Stimulated activated naive CD4-positive, alpha-beta T cell (primary cell): ENCODE measurements around the gene FBXL12.
A peak's percentile ranks its signal among the peaks of the same experiment; 100 is the strongest.
"Not testable (repeated sequence)": the region's sequence is repeated elsewhere in the genome, so short reads cannot be mapped to it uniquely, and the experiment has no call there.

Experiments
- DNase-seq, 6 experiments: peaks; one replicate each; lab custom pipeline; 2025; lab: John Stamatoyannopoulos, UW

Gene FBXL12

GRCh38 chr19:9839415-9839814 lies 20.5 kb upstream of the FBXL12 start:
- no peak for DNase-seq

- no peak for DNase-seq
Measured at GRCh38 chr19:9838324-9838723, 19.4 kb upstream of the FBXL12 start.

- DNase-seq: no peak
Measured at GRCh38 chr19:9836021-9836420, 17.1 kb upstream of the FBXL12 start.

GRCh38 chr19:9835507-9835949 lies 16.6 kb upstream of the FBXL12 start:
- no peak for DNase-seq

- DNase-seq: peak; percentile 97 to 99 (median 99)
Measured at GRCh38 chr19:9834726-9835506, 16.0 kb upstream of the FBXL12 start, which contains the start of gene PIN1. PIN1 (plus strand) TSS chr19:9835318; CDS start chr19:9835345, 27 bp downstream.

- DNase-seq: no peak
Measured at GRCh38 chr19:9834307-9834725, 15.4 kb upstream of the FBXL12 start.

- no peak for DNase-seq
Measured at GRCh38 chr19:9828551-9829063, 9.7 kb upstream of the FBXL12 start.

GRCh38 chr19:9827289-9828238 lies 8.7 kb upstream of the FBXL12 start, which contains the start of gene UBL5:
UBL5 (plus strand) TSS chr19:9827918; CDS start chr19:9828338, 420 bp downstream.
- peak; percentile 77 to 88 (median 86) for DNase-seq

- DNase-seq: no peak
Measured at GRCh38 chr19:9823816-9824215, 4.9 kb upstream of the FBXL12 start.

GRCh38 chr19:9820034-9820433 lies 1.2 kb upstream of the FBXL12 start:
- DNase-seq: not testable (repeated sequence)

- DNase-seq: no peak
Measured at GRCh38 chr19:9819596-9819909, 674 bp upstream of the FBXL12 start.

GRCh38 chr19:9818175-9818733 lies 625 bp downstream of the FBXL12 start:
- DNase-seq: no peak

GRCh38 chr19:9811139-9811538 lies 7.7 kb downstream of the FBXL12 start:
- no peak for DNase-seq

GRCh38 chr19:9808855-9809824 lies 9.7 kb downstream of the FBXL12 start:
- DNase-seq: peak in 5 of 6 experiments; percentile 10 to 68 (median 58)

GRCh38 chr19:9806803-9807202 lies 12.1 kb downstream of the FBXL12 start:
- no peak for DNase-seq

GRCh38 chr19:9801976-9802375 lies 16.9 kb downstream of the FBXL12 start:
- no peak for DNase-seq

- no peak for DNase-seq
Measured at GRCh38 chr19:9799162-9799561, 19.7 kb downstream of the FBXL12 start.

- no peak for DNase-seq
Measured at GRCh38 chr19:9797871-9798270, 21.0 kb downstream of the FBXL12 start.

GRCh38 chr19:9796113-9796773 lies 22.6 kb downstream of the FBXL12 start:
- DNase-seq: peak; percentile 66 to 89 (median 84)

- peak in 3 of 6 experiments; percentile 42 to 69 (median 69) for DNase-seq
Measured at GRCh38 chr19:9793071-9793591, 25.7 kb downstream of the FBXL12 start.
